ENCODE measurements around the gene MS4A15.

Gene MS4A15

GRCh38 chr11:60781286-60781980 lies 24.8 kb downstream of the MS4A15 start:
- Histone ChIP-seq H3K27me3 (ENCODE audit: insufficient read depth, low read length, poor library complexity) (no peaks in the 10 kb centered on the region), H3K4ac (ENCODE audit: low read depth, low read length) (no peak overlapping the region), H3K4me3 (ENCODE audit: low read length) (no peak overlapping the region), H3K36me3 (ENCODE audit: control insufficient read depth, insufficient read depth, low read length) (no peaks in the 10 kb centered on the region), H3K4me2 (ENCODE audit: low read length) (no peak overlapping the region), H3K9ac (ENCODE audit: low read length) (no peak overlapping the region), H3K4me1 (ENCODE audit: control insufficient read depth, low read depth, low read length) (no peaks in the 10 kb centered on the region), H3K79me2 (ENCODE audit: control insufficient read depth, insufficient read depth, low read length) (no peaks in the 10 kb centered on the region), H3K27ac (ENCODE audit: low read depth, low read length) (no peak overlapping the region), H3K79me1 (ENCODE audit: low read length) (no peaks in the 10 kb centered on the region), H3K23ac (ENCODE audit: low read length) (no peak overlapping the region), H2BK5ac (ENCODE audit: low read length) (no peak overlapping the region), H2AK5ac (ENCODE audit: low read length) (no peak overlapping the region), H4K5ac (ENCODE audit: low read length) (no peak overlapping the region), H2BK120ac (ENCODE audit: low read depth, low read length) (no peak overlapping the region), H2BK15ac (replicated peaks; ENCODE audit: low read depth) (no peak overlapping the region), H4K8ac (ENCODE audit: low read depth, low read length) (no peak overlapping the region), H3K18ac (ENCODE audit: low read length) (no peak overlapping the region), H3K56ac (ENCODE audit: low read length) (no peak overlapping the region)
- WGBS (ENCODE audit: extremely low coverage, insufficient coverage, low lambda C conversion rate): no CpG with 5 or more reads among the region's 7 CpGs
- no peak for DNase-seq

GRCh38 chr11:60781981-60782316 lies 25.3 kb downstream of the MS4A15 start:
- Histone ChIP-seq H3K4me1 (ENCODE audit: control insufficient read depth, low read depth, low read length) (no peaks in the 10 kb centered on the region), H3K56ac (ENCODE audit: low read length) (no peak overlapping the region), H4K8ac (ENCODE audit: low read depth, low read length) (no peak overlapping the region), H3K79me1 (ENCODE audit: low read length) (no peaks in the 10 kb centered on the region), H3K27me3 (ENCODE audit: insufficient read depth, low read length, poor library complexity) (no peaks in the 10 kb centered on the region), H3K4me2 (ENCODE audit: low read length) (no peak overlapping the region), H3K79me2 (ENCODE audit: control insufficient read depth, insufficient read depth, low read length) (no peaks in the 10 kb centered on the region), H3K18ac (ENCODE audit: low read length) (no peak overlapping the region), H3K36me3 (ENCODE audit: control insufficient read depth, insufficient read depth, low read length) (no peaks in the 10 kb centered on the region), H2AK5ac (ENCODE audit: low read length) (no peak overlapping the region), H3K27ac (ENCODE audit: low read depth, low read length) (no peak overlapping the region), H3K23ac (ENCODE audit: low read length) (no peak overlapping the region), H3K9ac (ENCODE audit: low read length) (no peak overlapping the region), H4K5ac (ENCODE audit: low read length) (no peak overlapping the region), H3K4ac (ENCODE audit: low read depth, low read length) (no peak overlapping the region), H2BK5ac (ENCODE audit: low read length) (no peak overlapping the region), H2BK120ac (ENCODE audit: low read depth, low read length) (no peak overlapping the region), H2BK15ac (replicated peaks; ENCODE audit: low read depth) (no peak overlapping the region), H3K4me3 (ENCODE audit: low read length) (no peak overlapping the region)
- no peak for DNase-seq
- WGBS (ENCODE audit: extremely low coverage, insufficient coverage, low lambda C conversion rate): no CpG with 5 or more reads among the region's 4 CpGs

- no peak overlapping the region for H3K9ac ChIP-seq (ENCODE audit: low read length)
- no peak overlapping the region for H4K8ac ChIP-seq (ENCODE audit: low read depth, low read length)
- no peak overlapping the region for H3K27ac ChIP-seq (ENCODE audit: low read depth, low read length)
- H3K27me3 ChIP-seq (ENCODE audit: insufficient read depth, low read length, poor library complexity): no peaks in the 10 kb centered on the region
- H3K56ac ChIP-seq (ENCODE audit: low read length): no peak overlapping the region
- no peak overlapping the region for H2BK5ac ChIP-seq (ENCODE audit: low read length)
- no peaks in the 10 kb centered on the region for H3K79me2 ChIP-seq (ENCODE audit: control insufficient read depth, insufficient read depth, low read length)
- H3K4ac ChIP-seq (ENCODE audit: low read depth, low read length): no peak overlapping the region
- WGBS (ENCODE audit: extremely low coverage, insufficient coverage, low lambda C conversion rate): no CpG with 5 or more reads among the region's 12 CpGs
- no peak overlapping the region for H4K5ac ChIP-seq (ENCODE audit: low read length)
- no peak overlapping the region for H3K18ac ChIP-seq (ENCODE audit: low read length)
- H3K79me1 ChIP-seq (ENCODE audit: low read length): no peaks in the 10 kb centered on the region
- H3K4me1 ChIP-seq (ENCODE audit: control insufficient read depth, low read depth, low read length): no peaks in the 10 kb centered on the region
- no peaks in the 10 kb centered on the region for H3K36me3 ChIP-seq (ENCODE audit: control insufficient read depth, insufficient read depth, low read length)
- H2BK15ac ChIP-seq (replicated peaks; ENCODE audit: low read depth): no peak overlapping the region
- no peak overlapping the region for H2AK5ac ChIP-seq (ENCODE audit: low read length)
- no peak overlapping the region for H2BK120ac ChIP-seq (ENCODE audit: low read depth, low read length)
- no peak overlapping the region for H3K23ac ChIP-seq (ENCODE audit: low read length)
- no peak overlapping the region for H3K4me2 ChIP-seq (ENCODE audit: low read length)
- no peak overlapping the region for H3K4me3 ChIP-seq (ENCODE audit: low read length)
- DNase-seq: no peak
Measured at GRCh38 chr11:60782393-60783140, 25.9 kb downstream of the MS4A15 start.

- Histone ChIP-seq H3K4me3 (ENCODE audit: low read length) (no peak overlapping the region), H3K27ac (ENCODE audit: low read depth, low read length) (no peak overlapping the region), H3K4ac (ENCODE audit: low read depth, low read length) (no peak overlapping the region), H3K56ac (ENCODE audit: low read length) (no peak overlapping the region), H2BK5ac (ENCODE audit: low read length) (no peak overlapping the region), H3K9ac (ENCODE audit: low read length) (no peak overlapping the region), H2AK5ac (ENCODE audit: low read length) (no peak overlapping the region), H3K4me2 (ENCODE audit: low read length) (no peak overlapping the region), H3K18ac (ENCODE audit: low read length) (no peak overlapping the region), H3K4me1 (ENCODE audit: control insufficient read depth, low read depth, low read length) (no peaks in the 10 kb centered on the region), H3K79me2 (ENCODE audit: control insufficient read depth, insufficient read depth, low read length) (no peaks in the 10 kb centered on the region), H2BK15ac (replicated peaks; ENCODE audit: low read depth) (no peak overlapping the region), H3K36me3 (ENCODE audit: control insufficient read depth, insufficient read depth, low read length) (no peaks in the 10 kb centered on the region), H3K79me1 (ENCODE audit: low read length) (no peaks in the 10 kb centered on the region), H3K27me3 (ENCODE audit: insufficient read depth, low read length, poor library complexity) (no peaks in the 10 kb centered on the region), H4K8ac (ENCODE audit: low read depth, low read length) (no peak overlapping the region), H4K5ac (ENCODE audit: low read length) (no peak overlapping the region), H3K23ac (ENCODE audit: low read length) (no peak overlapping the region), H2BK120ac (ENCODE audit: low read depth, low read length) (no peak overlapping the region)
- no peak for DNase-seq
- WGBS (ENCODE audit: extremely low coverage, insufficient coverage, low lambda C conversion rate): no CpG with 5 or more reads among the region's 8 CpGs
Measured at GRCh38 chr11:60783141-60783484, 26.4 kb downstream of the MS4A15 start.

- no peaks in the 10 kb centered on the region for H3K79me1 ChIP-seq (ENCODE audit: low read length)
- H3K4ac ChIP-seq (ENCODE audit: low read depth, low read length): no peak overlapping the region
- H3K23ac ChIP-seq (ENCODE audit: low read length): no peak overlapping the region
- no peak overlapping the region for H3K9ac ChIP-seq (ENCODE audit: low read length)
- H3K4me1 ChIP-seq (ENCODE audit: control insufficient read depth, low read depth, low read length): no peaks in the 10 kb centered on the region
- no peak overlapping the region for H2BK15ac ChIP-seq (replicated peaks; ENCODE audit: low read depth)
- no peak overlapping the region for H3K18ac ChIP-seq (ENCODE audit: low read length)
- H3K27me3 ChIP-seq (ENCODE audit: insufficient read depth, low read length, poor library complexity): no peaks in the 10 kb centered on the region
- no peaks in the 10 kb centered on the region for H3K36me3 ChIP-seq (ENCODE audit: control insufficient read depth, insufficient read depth, low read length)
- H3K27ac ChIP-seq (ENCODE audit: low read depth, low read length): no peak overlapping the region
- H4K5ac ChIP-seq (ENCODE audit: low read length): no peak overlapping the region
- H2BK120ac ChIP-seq (ENCODE audit: low read depth, low read length): no peak overlapping the region
- DNase-seq: no peak
- no peak overlapping the region for H4K8ac ChIP-seq (ENCODE audit: low read depth, low read length)
- no peak overlapping the region for H2AK5ac ChIP-seq (ENCODE audit: low read length)
- no peak overlapping the region for H3K56ac ChIP-seq (ENCODE audit: low read length)
- no peak overlapping the region for H3K4me3 ChIP-seq (ENCODE audit: low read length)
- no peak overlapping the region for H3K4me2 ChIP-seq (ENCODE audit: low read length)
- no CpG with 5 or more reads among the region's 7 CpGs for WGBS (ENCODE audit: extremely low coverage, insufficient coverage, low lambda C conversion rate)
- no peak overlapping the region for H2BK5ac ChIP-seq (ENCODE audit: low read length)
- H3K79me2 ChIP-seq (ENCODE audit: control insufficient read depth, insufficient read depth, low read length): no peaks in the 10 kb centered on the region
Measured at GRCh38 chr11:60783911-60784310, 27.2 kb downstream of the MS4A15 start.

- DNase-seq: no peak
- H2AK5ac ChIP-seq (ENCODE audit: low read length): no peak within 1 kb of the TSS
- no peak within 1 kb of the TSS for H3K4ac ChIP-seq (ENCODE audit: low read depth, low read length)
- no peak within 1 kb of the TSS for H2BK15ac ChIP-seq (replicated peaks; ENCODE audit: low read depth)
- H2BK120ac ChIP-seq (ENCODE audit: low read depth, low read length): no peak within 1 kb of the TSS
- no peak within 1 kb of the TSS for H2BK5ac ChIP-seq (ENCODE audit: low read length)
- no peak within 1 kb of the TSS for H4K8ac ChIP-seq (ENCODE audit: low read depth, low read length)
- H3K18ac ChIP-seq (ENCODE audit: low read length): no peak within 1 kb of the TSS
- no peak within 1 kb of the TSS for H3K4me2 ChIP-seq (ENCODE audit: low read length)
- no peaks in the 10 kb centered on the region for H3K27me3 ChIP-seq (ENCODE audit: insufficient read depth, low read length, poor library complexity)
- H3K79me1 ChIP-seq (ENCODE audit: low read length): no peaks in the 10 kb centered on the region
- no peak within 1 kb of the TSS for H3K27ac ChIP-seq (ENCODE audit: low read depth, low read length)
- H3K4me3 ChIP-seq (ENCODE audit: low read length): no peak within 1 kb of the TSS
- H3K4me1 ChIP-seq (ENCODE audit: control insufficient read depth, low read depth, low read length): no peaks in the 10 kb centered on the region
- no peaks in the 10 kb centered on the region for H3K36me3 ChIP-seq (ENCODE audit: control insufficient read depth, insufficient read depth, low read length)
- H4K5ac ChIP-seq (ENCODE audit: low read length): no peak within 1 kb of the TSS
- H3K23ac ChIP-seq (ENCODE audit: low read length): no peak within 1 kb of the TSS
- no peak within 1 kb of the TSS for H3K56ac ChIP-seq (ENCODE audit: low read length)
- H3K9ac ChIP-seq (ENCODE audit: low read length): no peak within 1 kb of the TSS
- H3K79me2 ChIP-seq (ENCODE audit: control insufficient read depth, insufficient read depth, low read length): no peaks in the 10 kb centered on the region
- WGBS (ENCODE audit: extremely low coverage, insufficient coverage, low lambda C conversion rate): no CpG with 5 or more reads among the region's 9 CpGs
Measured at GRCh38 chr11:60785136-60785535, 28.5 kb downstream of the MS4A15 start, which contains the start of gene MS4A10. MS4A10 (plus strand) TSS chr11:60785333; CDS start chr11:60790336, 5,003 bp downstream.
